Neutrophil (primary cell): ENCODE results near the gene AVEN.

Source experiments
- H3K27ac ChIP-seq: fragments of 200-600 bp; sonication (generic); 2 replicates; pipeline ENCODE4 v1.5.1; 2016; ENCODE audit warnings: mild to moderate bottlenecking, moderate library complexity
- H3K27me3 ChIP-seq: fragments of 200-600 bp; sonication (generic); 2 replicates; pipeline ENCODE4 v1.6.0; 2016; ENCODE audit warnings: mild to moderate bottlenecking
- H3K36me3 ChIP-seq: fragments of 200-600 bp; sonication (generic); 2 replicates; pipeline ENCODE4 v1.5.1; 2017
- H3K4me1 ChIP-seq, 2 experiments: fragments of 200-600 bp in 1 of 2; sonication (generic) in 1 of 2; 1 replicate in 1 of 2; 2 replicates in 1 of 2; pipeline versions ENCODE4 v1.5.1 to v1.6.1; 2013 to 2016; ENCODE audit warnings: low read depth in 1 of 2, low read length in 1 of 2, mild to moderate bottlenecking in 1 of 2, moderate library complexity in 1 of 2; ENCODE audit not compliant: control insufficient read depth in 1 of 2, insufficient read depth in 1 of 2
- H3K4me3 ChIP-seq, 2 experiments: fragments of 200-600 bp in 1 of 2; sonication (generic) in 1 of 2; 1 replicate in 1 of 2; 2 replicates in 1 of 2; pipeline ENCODE4 v1.5.1; 2013 to 2016; ENCODE audit warnings: low read depth in 1 of 2, low read length in 1 of 2, mild to moderate bottlenecking in 1 of 2, moderate library complexity in 1 of 2
- H3K9me3 ChIP-seq: fragments of 200-600 bp; sonication (generic); 2 replicates; pipeline ENCODE4 v1.5.1; 2016
- CTCF ChIP-seq: fragments of 200-600 bp; sonication (generic); IDR thresholded peaks from 2 replicates; pipeline ENCODE4 v1.5.1; 2016; ENCODE audit warnings: antibody characterized with exemption

AVEN gene

GRCh38 chr15:33955945-33956344, 83.1 kb downstream of the AVEN start:
- no peaks in the 10 kb centered on the region for H3K36me3 ChIP-seq
- H3K27ac ChIP-seq = no peak overlapping the region
- H3K9me3 ChIP-seq = no peaks in the 10 kb centered on the region
- H3K27me3 ChIP-seq = no peaks in the 10 kb centered on the region
- H3K4me1 ChIP-seq = no peaks in the 10 kb centered on the region
- H3K4me3 ChIP-seq = no peak overlapping the region
- TF ChIP-seq CTCF = no peak

GRCh38 chr15:33946152-33946551, 92.9 kb downstream of the AVEN start:
- H3K36me3 ChIP-seq = no peaks in the 10 kb centered on the region
- H3K4me1 ChIP-seq = no peaks in the 10 kb centered on the region
- no peak overlapping the region for H3K27ac ChIP-seq
- H3K4me3 ChIP-seq = no peak overlapping the region
- H3K27me3 ChIP-seq = no peaks in the 10 kb centered on the region
- no peak for TF ChIP-seq CTCF
- no peaks in the 10 kb centered on the region for H3K9me3 ChIP-seq

- no peak overlapping the region for H3K27ac ChIP-seq
- no peak overlapping the region for H3K4me3 ChIP-seq
Measured at GRCh38 chr15:33941279-33942063, 97.5 kb downstream of the AVEN start.

GRCh38 chr15:33934921-33935320, 104.1 kb downstream of the AVEN start:
- Histone ChIP-seq H3K9me3 (no peaks in the 10 kb centered on the region), H3K36me3 (no peaks in the 10 kb centered on the region), H3K4me1 (no peaks in the 10 kb centered on the region), H3K27me3 (no peaks in the 10 kb centered on the region), H3K27ac (no peak overlapping the region), H3K4me3 (no peak overlapping the region)
- no peak for TF ChIP-seq CTCF

More at GRCh38 chr15:33941279-33942063, 97.5 kb downstream of the AVEN start:
- no peaks in the 10 kb centered on the region for H3K36me3 ChIP-seq
- H3K4me1 ChIP-seq = no peaks in the 10 kb centered on the region
- H3K9me3 ChIP-seq = no peaks in the 10 kb centered on the region
- H3K27me3 ChIP-seq = no peaks in the 10 kb centered on the region
- no peak for TF ChIP-seq CTCF

GRCh38 chr15:33934396-33934795, 104.6 kb downstream of the AVEN start:
- no peak overlapping the region for H3K27ac ChIP-seq
- no peak overlapping the region for H3K4me3 ChIP-seq
- no peaks in the 10 kb centered on the region for H3K9me3 ChIP-seq
- H3K27me3 ChIP-seq = no peaks in the 10 kb centered on the region
- no peaks in the 10 kb centered on the region for H3K4me1 ChIP-seq
- no peak for TF ChIP-seq CTCF
- no peaks in the 10 kb centered on the region for H3K36me3 ChIP-seq
